Hepatic stellate cell (primary cell): ENCODE results near the gene CALHM1.
"Not testable (repeated sequence)": the region's sequence is repeated elsewhere in the genome, so short reads cannot be mapped to it uniquely, and the experiment has no call there.

Source experiments
- DNase-seq: peaks from one replicate; pipeline ENCODE4 v3.0.0; 2011; ENCODE audit warnings: low spot score

CALHM1 gene

DNA sequence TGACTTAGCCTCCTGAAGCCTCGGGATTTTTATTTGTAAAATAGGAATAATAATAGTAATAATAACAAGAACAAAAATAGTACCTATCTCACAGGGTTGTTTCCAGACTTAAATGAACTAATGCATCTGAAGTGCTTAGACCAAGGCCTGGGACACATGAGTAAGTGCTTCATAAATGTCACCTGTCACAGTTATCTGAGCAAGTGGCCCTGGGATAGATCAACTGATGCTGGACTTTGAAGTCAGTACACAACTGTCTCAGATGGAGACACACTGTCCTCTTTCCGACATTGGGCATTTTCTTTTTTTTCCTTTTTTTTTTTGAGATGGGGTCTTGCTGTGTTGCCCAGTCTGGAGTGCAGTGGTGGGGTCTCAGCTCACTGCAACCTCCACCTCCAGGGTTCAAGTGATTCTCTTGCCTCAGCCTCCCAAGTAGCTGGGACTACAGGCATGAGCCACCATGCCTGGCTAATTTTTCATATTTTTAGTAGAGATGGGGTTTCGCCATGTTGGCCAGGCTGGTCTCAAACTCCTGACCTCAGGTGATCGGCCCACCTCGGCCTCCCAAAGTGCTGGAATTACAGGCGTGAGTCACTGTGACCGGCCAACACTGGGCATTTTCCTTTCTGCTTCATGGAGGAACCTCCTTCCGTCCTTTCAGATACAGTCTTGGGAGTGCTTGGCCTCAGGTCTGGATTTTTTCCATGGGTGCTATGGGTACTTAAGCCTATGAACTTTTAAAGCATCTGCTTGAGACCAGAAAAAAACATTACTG, 28.1 kb upstream of the CALHM1 start:
- DNase-seq: not testable (repeated sequence)

DNA sequence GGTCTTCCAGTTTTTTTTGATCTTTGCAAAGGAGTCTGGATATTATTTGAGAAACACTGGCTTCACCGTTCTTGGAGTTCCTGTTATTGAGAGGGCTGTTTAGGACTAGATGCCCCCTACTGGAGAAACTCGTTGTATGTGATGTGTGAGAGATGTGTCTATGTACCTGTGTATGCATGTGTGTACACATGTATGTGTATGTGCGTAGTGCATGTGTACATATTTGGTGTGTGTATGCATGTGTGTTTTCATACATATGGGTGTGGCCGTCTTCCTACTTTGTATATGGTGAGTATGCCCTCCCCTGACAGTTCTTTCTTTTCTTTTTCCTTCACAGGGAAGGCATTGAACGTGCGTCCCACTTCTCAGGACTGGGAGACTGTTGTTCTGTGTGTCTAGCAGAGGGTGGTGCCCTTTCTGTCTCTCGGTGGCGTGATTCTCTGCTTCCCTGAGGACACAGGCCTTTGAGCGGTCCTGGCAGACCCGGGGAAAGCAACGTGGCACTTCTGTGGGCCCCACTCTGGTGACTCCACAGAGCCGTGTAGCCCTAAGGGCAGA, 23.4 kb upstream of the CALHM1 start:
- peak; percentile 86 for DNase-seq

DNA sequence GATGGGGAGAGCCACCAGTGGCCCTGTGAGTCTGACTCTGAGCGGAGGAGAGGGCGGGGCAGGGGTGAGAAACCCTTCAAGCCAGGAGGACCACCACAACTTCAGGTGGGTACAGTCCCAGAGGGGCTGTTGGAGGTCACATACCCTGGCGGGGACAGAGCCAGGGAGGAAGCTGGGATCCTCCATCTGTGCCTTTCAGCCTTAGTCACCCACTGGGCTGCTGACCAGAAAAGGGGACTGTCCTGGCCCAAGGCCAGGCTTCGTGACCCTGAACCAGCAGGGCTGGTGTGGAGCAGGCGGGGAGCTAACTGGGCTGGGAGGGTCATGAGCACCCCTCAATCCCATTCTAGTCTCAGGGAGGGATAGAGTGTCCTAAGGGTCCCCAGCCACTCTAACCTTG, 21.8 kb upstream of the CALHM1 start:
- DNase-seq: peak; percentile 64

DNA sequence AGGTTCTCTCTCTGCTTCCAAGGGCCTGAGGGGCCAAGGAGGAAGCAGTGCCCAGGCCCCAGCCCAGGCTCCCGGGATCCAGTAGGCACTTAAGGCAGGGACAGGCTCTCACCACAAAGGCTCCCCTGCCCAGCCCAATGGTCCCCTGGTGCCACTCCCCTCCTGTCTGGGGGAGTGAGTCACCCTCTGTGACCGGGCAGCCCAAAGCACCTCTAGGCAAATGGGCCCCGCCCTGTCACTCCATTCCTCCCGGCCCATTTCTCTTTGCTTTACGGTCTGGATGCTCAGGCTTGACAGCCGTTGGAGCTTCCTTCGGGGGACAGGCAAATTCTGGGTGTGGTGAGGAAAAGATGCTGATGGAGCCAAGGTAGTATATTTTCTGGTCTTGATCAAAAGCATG, 20.4 kb upstream of the CALHM1 start, which contains the start of gene CALHM3:
Gene CALHM3, minus strand, starts transcription at position 106 of the 400 bp plus-strand sequence. CDS start 208 bp downstream, outside the sequence.
- no peak for DNase-seq

DNA sequence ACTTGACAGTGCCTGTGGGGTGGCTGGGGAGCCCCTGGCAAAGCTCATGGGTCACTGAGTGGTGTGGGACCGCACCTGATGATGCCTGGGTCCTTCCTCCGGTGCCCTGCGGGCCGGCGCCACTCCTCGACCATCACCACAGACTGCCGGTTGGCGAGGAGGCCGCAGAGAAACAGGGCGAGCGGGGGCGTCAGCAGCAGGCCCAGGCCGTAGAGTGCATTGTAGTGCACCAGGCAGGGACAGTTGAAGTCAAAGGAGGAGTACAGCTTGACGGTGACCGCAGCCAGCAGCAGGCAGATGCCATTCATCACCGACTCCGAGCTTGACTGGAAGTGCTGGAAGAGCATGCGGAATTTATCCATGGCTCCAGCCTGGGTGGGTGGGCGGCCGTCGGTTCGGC, 20.0 kb upstream of the CALHM1 start:
- DNase-seq: no peak

DNA sequence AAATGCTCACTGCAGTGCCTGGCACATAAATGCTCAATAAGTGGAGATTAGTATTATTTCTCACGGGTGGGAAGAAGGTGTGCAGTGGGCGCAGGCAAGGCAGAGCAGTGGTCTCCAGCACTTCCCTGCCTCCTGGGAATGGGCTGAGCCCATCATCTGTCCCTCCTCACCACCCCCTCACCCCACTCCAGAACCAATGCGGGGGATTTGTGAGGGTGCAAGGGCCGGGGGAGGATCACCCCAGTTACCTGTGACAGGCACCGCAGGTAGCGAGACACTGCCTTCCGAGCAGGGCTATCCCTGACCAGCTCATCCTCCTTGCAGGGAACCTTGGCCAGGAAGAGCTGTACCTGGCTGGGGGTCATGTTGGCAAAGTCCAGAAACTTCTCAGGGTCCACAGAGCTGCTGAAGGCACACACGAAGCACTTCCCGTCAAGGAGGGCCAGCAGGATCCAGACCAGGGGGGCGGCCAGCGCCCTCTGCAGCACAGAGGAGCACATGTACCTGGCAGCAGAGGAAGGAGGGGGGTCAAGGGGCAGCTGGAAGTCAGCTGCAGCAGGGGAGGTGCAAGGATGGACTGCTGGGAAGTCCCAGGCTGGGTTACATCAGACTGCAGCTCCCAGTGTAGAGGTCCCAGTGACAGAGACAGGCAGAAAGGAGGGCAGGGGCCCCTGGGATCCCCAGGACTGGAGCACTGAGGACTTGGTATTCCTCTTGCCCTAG, 17.5 kb upstream of the CALHM1 start:
- DNase-seq: no peak

DNA sequence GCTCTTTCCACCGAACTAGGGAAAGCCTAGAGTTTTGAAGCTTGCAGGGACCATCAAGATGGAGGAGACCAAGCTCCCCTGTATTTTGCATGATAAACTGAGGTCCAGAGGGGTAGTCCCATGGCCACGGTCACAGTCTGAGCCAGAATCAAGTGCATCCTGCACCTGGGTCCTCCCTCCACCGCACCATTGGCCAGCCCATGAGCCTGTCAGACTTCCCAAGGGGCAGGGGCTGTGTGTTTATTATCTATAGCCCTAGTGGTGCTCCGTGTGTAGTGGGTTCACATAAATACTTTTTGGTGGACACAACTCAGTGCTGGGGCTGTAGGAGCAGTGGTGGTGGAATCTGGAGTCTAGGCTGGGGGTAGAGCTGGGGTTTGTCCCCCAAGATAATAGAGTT, 16.7 kb upstream of the CALHM1 start:
- DNase-seq: no peak

DNA sequence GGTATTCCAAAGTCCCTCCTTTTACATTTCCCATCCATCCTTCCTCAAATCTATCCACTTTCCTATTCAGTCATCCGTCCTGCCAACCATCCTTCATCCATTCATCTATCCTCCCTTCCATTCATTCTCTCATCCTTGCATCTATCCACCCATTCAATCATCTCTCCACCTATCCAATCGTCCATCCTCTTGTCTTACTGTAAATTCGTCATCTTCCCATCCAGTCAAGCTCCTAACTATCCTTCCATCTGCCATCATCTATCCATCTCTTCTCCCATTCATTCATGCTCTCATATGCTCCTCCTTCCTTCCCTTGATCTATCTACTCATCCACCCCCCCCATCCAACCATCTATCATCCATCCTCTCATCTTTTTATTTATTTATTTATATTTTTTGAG, 15.4 kb upstream of the CALHM1 start:
- no peak for DNase-seq

DNA sequence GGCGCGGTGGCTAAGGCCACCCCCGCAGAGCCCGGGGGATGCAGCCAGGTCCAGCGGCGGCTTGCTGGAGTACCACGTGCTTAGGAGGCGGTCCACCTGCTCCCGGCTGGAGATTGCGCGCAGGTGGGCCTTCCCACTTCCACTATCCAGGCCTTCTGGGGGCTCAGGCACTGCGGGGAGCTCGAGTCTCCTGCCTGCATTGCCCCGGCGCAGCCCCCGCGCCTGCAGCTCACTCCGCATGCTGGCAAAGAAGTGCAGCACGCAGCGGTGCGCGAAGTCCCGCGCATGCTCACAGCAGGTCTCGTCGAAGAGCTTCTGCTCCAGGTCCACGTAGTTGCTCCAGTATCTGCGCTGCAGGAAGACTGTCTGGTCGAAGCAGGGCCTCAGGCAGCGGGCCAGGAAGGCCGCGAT, 14.6 kb upstream of the CALHM1 start:
- DNase-seq: no peak

DNA sequence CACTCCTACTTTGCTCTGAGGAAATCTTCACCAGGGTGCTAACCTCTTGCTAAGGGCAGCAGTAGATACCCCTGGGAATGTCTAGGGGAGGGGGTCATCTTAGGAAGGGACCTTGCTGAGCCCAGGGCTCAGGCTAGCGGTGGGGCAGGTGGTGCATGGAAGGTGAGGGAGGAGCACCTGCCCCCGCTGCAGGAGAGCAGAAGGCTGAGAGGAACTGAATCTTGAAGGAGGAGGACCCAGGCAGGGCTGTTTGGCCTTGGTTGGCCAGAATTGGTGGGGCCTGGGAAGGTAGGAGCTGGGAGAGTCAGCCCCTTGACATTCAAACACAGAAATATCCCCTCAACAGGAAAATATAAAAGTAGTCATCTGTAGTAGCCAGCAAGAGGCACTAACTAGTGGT, 13.3 kb upstream of the CALHM1 start:
- DNase-seq: no peak

DNA sequence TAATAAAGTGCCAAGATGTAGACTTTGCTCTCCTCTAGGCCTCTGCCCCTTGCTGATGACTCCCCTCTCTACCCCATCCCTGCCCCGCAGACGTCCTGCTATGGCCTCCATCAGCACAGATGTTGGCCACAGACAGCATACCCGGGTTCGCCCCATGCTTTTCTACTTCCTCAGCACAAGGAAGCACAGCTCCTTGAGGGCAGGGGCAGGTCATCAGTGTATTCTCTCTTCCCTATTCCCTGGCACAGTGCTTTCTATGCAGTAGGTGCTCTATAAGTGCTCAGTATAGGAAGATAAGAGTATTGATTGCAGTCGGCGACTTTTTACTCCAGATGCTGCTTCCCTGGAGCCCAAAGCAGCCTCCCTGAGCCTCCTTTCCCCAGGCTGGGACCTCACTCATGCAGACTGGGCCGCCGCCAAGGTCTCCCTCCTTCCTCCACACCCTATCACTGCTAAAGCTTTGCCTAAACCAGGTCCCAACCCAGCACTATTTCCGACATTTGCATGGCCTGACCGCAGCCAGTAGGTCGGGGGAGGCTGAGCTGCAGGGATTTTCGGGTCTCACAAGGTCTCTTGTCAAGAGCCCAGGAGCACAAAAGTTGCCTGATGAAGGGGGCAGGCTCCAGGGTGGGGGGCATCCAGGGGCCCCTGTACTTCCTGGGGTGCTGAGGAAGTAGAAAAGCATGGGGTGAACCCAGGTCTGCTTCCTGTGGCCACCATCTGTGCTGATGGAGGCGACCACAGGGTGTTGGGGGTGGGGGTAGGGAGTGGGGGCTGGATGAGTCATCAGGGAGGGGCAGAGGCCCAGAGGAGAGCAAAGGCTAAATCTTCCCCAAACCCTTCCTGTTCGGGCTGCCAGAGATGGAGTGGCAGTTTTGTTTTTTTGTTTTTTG, 12.3 kb upstream of the CALHM1 start:
- peak; percentile 50 for DNase-seq

DNA sequence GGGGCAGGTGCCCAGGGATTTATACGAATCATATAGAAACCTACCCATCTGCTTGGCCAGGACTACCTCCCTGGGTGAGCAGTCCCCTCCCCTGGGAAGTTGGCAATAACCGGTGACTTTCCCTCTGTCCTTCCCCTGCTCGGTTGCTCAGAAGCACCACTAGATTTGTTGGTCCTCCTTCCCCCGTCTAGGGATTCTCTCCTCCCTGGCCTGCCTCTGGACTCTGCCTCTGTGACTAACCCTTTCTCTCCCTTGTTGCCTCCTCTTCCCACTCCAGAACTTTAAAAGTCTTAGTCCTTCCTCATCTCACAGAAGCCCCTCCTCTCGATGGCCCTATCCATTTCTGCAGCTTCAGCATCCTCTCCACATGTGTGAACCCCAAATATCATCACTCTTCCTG, 10.5 kb upstream of the CALHM1 start:
- no peak for DNase-seq

DNA sequence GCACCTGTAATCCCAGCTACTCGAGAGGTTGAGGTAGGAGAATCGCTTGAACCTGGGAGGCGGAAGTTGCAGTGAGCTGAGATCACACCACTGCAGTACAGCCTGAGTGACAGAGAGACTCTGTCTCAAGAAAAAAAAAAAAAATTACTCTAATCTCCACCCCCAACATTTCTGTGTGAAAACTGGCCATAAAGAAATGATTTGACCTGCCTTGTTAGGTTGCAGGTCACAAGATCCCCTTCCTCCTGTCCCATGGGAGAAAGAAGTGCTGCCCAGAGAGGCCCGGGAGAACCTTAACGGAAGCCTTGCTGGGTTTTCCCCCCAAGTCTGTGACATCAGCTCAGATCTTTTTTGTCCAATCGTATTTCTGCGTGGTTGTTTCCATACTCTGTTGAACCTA, 8.7 kb upstream of the CALHM1 start:
- DNase-seq: no peak

DNA sequence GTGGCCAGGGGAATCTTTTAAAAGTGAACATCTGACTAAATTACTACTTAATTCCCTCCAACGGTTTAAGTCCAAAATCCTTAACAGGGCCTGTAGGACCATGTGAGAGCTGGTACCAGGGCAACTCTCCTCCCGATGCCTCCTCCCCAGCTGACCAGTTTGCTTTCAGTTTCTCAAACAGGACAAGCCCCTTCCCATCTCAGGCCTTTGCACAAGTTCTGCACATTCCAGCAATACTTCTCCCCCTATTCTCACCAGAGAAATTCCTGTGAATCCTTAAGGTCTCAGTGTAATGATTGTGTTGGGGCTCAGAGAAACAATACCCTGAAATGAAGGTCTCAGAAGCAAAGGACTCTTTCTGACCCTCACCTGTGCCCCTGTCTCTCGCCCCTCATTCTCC, 8.0 kb upstream of the CALHM1 start:
- no peak for DNase-seq

DNA sequence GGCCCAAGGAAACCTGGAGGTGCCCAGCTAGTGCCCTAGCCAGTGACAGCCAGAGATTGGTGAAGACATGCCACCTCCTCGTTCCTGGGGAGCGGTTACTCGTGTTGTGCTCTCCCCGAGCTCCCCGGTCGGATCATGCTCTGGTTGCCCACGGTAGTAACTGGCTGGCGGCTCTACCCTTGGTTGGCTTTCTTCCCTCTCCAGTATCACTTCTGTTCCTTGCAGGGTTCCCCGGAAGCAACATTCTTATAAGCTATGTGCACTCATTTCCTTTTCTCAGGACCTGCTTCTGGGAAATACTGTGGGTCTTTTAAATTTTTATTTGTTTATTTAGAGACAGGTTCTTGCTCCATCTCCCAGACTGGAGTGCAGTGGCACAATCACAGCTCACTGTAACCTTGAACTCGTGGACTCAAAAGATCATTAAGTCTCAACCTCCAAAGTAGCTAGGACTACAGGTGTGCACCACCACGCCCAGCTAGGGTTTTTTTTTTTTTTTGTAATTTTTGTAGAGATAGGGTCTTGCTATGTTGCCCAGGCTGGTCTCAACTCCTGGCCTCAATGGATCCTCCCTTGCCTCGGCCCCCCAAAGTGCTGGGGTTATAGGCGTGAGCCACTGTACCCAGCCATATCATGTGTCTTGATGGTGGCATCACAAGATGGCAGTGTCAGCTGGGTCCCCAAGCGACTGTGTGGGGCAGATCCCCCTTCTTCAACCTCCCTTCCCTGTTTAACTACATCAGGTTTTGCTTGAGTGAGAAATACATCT, 6.9 kb upstream of the CALHM1 start:
- no peak for DNase-seq

DNA sequence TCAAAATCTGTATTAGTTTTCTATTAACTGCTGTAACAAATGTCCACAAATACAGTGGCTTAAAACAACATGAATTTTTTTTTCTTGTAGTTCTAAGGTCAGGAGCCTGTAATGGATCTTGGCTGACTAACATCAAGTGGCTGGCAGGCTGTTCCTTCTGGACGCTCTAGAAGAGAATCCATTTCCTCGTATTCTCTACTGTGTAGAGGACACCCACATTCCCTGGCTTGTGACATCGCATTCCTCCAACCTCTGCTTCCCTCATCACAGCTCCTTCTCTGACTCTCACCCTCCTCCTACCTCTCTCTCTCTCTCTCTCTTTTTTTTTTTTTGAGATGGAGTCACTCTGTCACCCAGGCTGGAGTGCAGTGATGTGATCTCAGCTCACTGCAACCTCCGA, 4.8 kb upstream of the CALHM1 start:
- peak; percentile 64 for DNase-seq

DNA sequence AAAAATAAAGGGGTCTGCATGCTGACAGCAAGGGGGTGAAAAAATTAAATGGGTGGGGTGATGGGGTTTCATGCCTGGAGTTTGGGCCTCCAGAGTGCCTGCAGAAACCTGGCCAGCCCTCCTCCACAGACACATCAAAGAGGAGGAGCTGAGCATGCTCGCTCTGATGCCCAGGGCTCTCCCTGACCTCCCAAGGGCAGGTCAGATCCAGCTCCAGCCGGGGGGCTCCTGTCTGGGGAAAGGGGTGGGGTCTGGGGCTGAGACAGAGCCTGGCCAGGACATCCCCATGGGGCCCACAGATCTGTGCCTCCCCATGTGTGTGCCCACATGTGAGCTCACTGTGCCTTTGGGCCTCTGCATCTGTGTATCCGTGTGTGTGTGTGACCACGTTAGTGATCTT, 915 bp upstream of the CALHM1 start:
- DNase-seq: no peak

DNA sequence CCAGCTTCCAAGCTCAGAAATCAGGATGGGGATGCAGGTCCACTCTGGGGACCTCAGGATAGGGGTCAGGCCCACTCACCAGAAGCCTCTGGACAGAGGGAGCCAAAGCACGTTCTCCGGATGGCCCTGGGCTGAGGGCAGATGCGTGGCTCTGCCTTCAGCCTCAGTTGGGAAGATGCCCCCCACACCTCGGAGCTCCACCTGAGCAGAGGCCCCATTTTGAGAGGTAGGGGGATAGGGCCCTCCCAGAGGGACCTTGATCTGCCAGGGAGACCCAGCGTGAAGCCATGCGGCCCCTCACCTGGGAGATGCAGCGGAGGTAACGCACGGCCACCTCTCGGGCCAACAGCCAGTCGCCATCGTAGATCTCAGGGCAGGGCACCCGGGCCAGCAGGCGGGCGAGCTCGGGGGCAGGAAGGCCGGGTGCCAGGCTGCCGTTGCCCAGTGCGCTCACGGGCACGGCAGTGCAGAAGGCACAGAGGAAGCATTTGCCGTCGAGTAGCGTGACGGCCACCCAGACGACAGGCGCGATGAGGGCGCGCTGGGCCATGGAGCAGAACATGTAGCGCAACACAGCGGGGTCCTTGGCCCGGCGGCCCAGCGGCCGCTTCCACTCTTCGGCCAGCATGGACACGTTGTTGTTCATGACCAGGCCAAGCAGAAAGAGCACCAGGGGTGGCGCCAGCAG, 660 bp downstream of the CALHM1 start:
- no peak for DNase-seq

DNA sequence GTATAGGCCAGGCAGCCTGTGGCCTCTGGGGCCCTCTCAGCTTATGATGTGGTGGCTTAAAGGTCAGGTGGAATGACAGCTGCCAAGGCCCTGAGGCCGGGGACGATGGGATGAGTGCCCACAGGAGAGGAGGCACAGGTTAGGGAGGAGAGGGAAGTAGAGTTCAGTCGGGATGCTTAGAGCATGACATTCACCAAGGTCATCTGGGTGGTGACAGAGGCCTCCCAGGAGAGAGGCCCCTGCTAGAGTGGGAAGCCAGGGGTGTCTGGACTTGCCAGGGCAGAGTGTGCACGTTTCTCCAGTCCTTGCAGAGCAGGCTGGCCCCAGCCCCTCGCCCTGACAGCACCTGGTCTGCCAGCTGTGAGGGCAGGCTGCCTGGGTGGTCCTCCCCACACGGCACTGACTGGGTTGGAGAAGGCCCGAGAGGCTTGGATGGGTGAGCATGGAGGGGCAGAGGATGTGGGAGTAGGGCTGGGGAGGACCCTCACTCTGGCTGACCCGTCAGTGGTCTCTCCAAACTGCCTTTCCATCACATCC, 1.5 kb downstream of the CALHM1 start:
- DNase-seq: no peak

DNA sequence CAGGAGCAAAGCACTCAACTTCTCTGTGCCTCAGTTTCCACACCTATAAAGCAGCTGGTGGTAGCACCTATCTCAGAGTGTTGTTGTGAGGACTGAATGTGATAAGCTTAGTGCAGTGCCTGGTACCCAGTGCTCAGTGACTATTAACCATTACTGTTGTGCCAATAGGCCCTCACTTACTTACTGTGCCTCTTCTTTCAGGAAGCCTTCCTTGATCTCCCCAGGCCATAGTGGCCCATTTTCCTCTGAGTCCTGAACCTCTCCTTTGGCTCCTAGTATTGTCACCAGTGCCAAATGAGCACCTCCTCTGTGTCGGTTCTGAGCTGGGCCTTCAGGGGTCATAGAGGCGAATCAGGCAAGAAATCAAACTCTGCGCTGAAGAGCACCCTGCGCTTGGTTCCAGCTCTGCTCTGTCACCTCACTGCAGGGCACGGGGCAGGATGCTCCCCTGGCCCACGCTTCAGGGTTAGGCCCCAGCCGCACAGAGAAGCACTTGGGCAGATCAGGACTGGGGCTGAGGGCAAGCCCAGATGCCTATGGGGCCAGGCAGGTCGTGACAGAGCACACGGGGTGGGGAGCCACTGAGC, 2.5 kb downstream of the CALHM1 start:
- DNase-seq: no peak
